NT2/D1 (cell line): ENCODE results near the gene AGAP1.

Experiments used
- SUZ12 ChIP-seq: IDR thresholded peaks from 2 replicates; pipeline ENCODE4 v1.6.1; 2011; ENCODE audit not compliant: insufficient read length, insufficient read depth; ENCODE audit errors: extremely low read depth
- ZNF274 ChIP-seq: IDR thresholded peaks from 2 replicates; pipeline ENCODE4 v1.6.1; 2011; ENCODE audit warnings: mild to moderate bottlenecking, low read depth, low read length

DNA sequence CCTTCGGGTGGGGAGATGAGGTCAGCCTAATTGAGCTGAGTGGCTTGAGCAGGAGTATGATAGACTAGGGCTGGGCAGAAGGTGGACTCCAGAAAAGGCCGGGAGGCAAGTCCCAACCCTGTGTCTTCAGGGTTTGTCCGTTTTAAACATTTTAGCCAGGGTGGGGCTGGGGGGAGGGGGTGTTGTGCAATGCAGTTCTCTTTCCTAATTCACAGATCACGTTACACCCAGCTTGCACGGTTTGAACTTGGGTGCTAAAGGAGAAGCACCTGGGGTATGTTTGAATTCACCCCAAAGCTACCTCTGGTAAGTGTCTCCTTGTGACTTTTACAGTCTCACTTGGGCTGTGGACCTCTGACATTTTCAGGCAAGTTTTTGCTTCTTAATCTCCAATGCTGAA, 233.3 kb downstream of the AGAP1 start:
- TF ChIP-seq ZNF274 (no peak), SUZ12 (no peak)
